PC-9 (cell line): ENCODE data around the gene CFAP70. TPM values are rescaled to one million over a fixed set of nuclear protein-coding genes. Genes with fewer than 3 reads are reported as not detected.
A peak's percentile ranks its signal among the peaks of the same experiment; 100 is the strongest.

Source experiments
- BruUV-seq: library from RNA; stranded (reverse); fragments of 400-500 nt; replicated peaks from 2 replicates; lab custom pipeline; 2021; lab: Mats Ljungman, UMichigan
- CTCF ChIA-PET: fragments of 300-600 bp; sonication (Branson Sonifier 250); formaldehyde crosslinking; loops from one replicate; lab custom pipeline; 2022; ENCODE audit warnings: antibody characterized with exemption; lab: Charles Lee
- POLR2A ChIA-PET: fragments of 300-600 bp; sonication (Branson Sonifier 250); formaldehyde crosslinking; loops from one replicate; lab custom pipeline; 2022; ENCODE audit warnings: antibody characterized with exemption; ENCODE audit not compliant: unreplicated experiment; lab: Charles Lee
- DNase-seq, 2 experiments: peaks; one replicate each; pipeline versions ENCODE4 v3.0.0 to v3.0.0-alpha.2; 2015 to 2022; ENCODE audit warnings: mixed read lengths in 1 of 2
- H2AFZ ChIP-seq: fragments of 200-600 bp; sonication (generic); 2 replicates; pipeline ENCODE4 v1.8.1; 2017; ENCODE audit warnings: antibody characterized with exemption
- H3F3A ChIP-seq: fragments of 200-600 bp; sonication (generic); 2 replicates; pipeline ENCODE4 v1.8.1; 2017; ENCODE audit warnings: antibody characterized with exemption, mild to moderate bottlenecking, low read depth; ENCODE audit not compliant: insufficient read depth
- H3K27ac ChIP-seq: fragments of 200-600 bp; sonication (generic); 2 replicates; pipeline ENCODE4 v1.6.1; 2016; ENCODE audit warnings: mixed run types
- H3K27me3 ChIP-seq: fragments of 200-600 bp; sonication (generic); 2 replicates; pipeline ENCODE4 v1.6.1; 2016; ENCODE audit warnings: low read depth, mixed run types; ENCODE audit not compliant: insufficient read depth
- H3K36me3 ChIP-seq: fragments of 200-600 bp; sonication (generic); 2 replicates; pipeline ENCODE4 v1.6.1; 2016; ENCODE audit warnings: low read depth, mixed run types
- H3K4me1 ChIP-seq: fragments of 200-600 bp; sonication (generic); replicated peaks from 2 replicates; pipeline ENCODE4 v1.6.1; 2016; ENCODE audit warnings: mixed run types; ENCODE audit not compliant: insufficient read depth
- H3K4me2 ChIP-seq: fragments of 200-600 bp; sonication (generic); 2 replicates; pipeline ENCODE4 v1.6.1; 2017; ENCODE audit warnings: mixed run types
- H3K4me3 ChIP-seq: fragments of 200-600 bp; sonication (generic); 2 replicates; pipeline ENCODE4 v1.6.1; 2016; ENCODE audit warnings: mixed run types
- H3K79me2 ChIP-seq: fragments of 200-600 bp; sonication (generic); 2 replicates; pipeline ENCODE4 v1.6.1; 2017; ENCODE audit warnings: low read depth, mixed run types
- H3K9me2 ChIP-seq: fragments of 200-600 bp; sonication (generic); 2 replicates; pipeline ENCODE4 v1.8.1; 2017; ENCODE audit warnings: mild to moderate bottlenecking; ENCODE audit not compliant: insufficient read depth
- H3K9me3 ChIP-seq: fragments of 200-600 bp; sonication (generic); 2 replicates; pipeline ENCODE4 v1.8.1; 2016; ENCODE audit warnings: low read depth; ENCODE audit not compliant: insufficient read depth
- H4K20me1 ChIP-seq: fragments of 200-600 bp; sonication (generic); 2 replicates; pipeline ENCODE4 v1.8.1; 2017; ENCODE audit not compliant: insufficient read depth
- CTCF ChIP-seq: fragments of 200-600 bp; sonication (generic); conservative IDR thresholded peaks from 2 replicates; pipeline ENCODE4 v1.6.1; 2017; ENCODE audit warnings: mixed run types, antibody characterized with exemption, mild to moderate bottlenecking, moderate library complexity
- EZH2 ChIP-seq: fragments of 200-600 bp; sonication (generic); IDR thresholded peaks from 2 replicates; pipeline ENCODE4 v1.8.0; 2017; ENCODE audit warnings: antibody characterized with exemption, low read depth
- intact Hi-C: fragments of 100-400 bp; cut with micrococcal nuclease; formaldehyde crosslinking; loops from one replicate; pipeline ENCODE4 v1.10.0; 2022; ENCODE audit not compliant: unreplicated experiment
- total RNA-seq: library from RNA; stranded (reverse); gene quantifications from 2 replicates; pipeline ENCODE4 v1.2.3, GENCODE V29; 2021

Gene CFAP70
- total RNA-seq, 1 experiment from 2014 or later, result 4.1 TPM

GRCh38 chr10:73211106-73211811, 147.4 kb downstream of the CFAP70 start:
- intact Hi-C loops, result no loop called here
- POLR2A ChIA-PET, result no interaction called here
- no peaks in the 10 kb centered on the region for H4K20me1 ChIP-seq
- DNase-seq, result no peak
- H3K27ac ChIP-seq, result no peak overlapping the region
- H3K36me3 ChIP-seq, result 0 out of 2 replicates have a peak, but pooled peaks cover 4% of the 10 kb centered on the region
- H3K4me3 ChIP-seq, result no peak overlapping the region
- no peaks in the 10 kb centered on the region for H3K27me3 ChIP-seq
- no peaks in the 10 kb centered on the region for H3K79me2 ChIP-seq
- peaks cover 3% of the 10 kb centered on the region; the same call in 1 of the 2 replicates for H3F3A ChIP-seq
- BruUV-seq, result no TSS peak
- no peak overlapping the region for H2AFZ ChIP-seq
- CTCF ChIA-PET, result no interaction called here
- TF ChIP-seq CTCF, result no peak
- TF ChIP-seq EZH2, result no peak
- no peaks in the 10 kb centered on the region for H3K4me1 ChIP-seq
- no peaks in the 10 kb centered on the region for H3K9me2 ChIP-seq
- no peak overlapping the region for H3K4me2 ChIP-seq
- H3K9me3 ChIP-seq, result no peaks in the 10 kb centered on the region; the same call in 1 of the 2 replicates

DNA sequence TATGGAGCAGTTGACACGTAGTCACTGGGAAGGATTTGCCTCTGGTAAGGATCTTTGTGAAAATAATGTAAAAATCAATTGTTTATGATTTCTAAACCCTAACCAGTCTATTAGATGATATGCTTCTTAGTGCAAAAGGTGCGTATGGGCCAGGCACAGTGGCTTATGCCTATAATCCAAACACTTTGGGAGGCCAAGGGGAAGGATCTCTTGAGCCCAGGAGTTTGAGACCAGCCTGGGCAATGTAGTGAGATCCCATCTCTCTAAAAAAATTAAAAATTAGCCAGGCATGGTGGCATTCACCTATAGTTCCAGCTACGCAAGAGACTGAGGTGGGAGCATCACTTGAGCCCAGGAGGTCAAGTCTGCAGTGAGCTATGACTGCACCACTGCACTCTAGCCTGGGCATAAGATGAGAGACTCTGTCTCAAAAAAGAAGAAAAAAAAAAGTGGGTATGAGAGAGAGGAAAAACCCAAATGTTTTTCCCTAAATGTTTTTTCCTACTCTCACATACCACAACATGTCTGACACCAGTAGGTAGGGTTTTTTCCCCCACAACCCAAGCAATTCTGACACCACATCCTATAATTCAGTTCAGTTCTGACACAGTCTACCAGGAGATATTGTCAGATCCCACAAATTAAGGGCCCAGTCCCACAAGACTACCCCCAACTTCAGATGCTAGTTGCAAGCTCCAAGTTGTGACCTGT, 148.1 kb downstream of the CFAP70 start:
- Histone ChIP-seq H3K9me3 (no peaks in the 10 kb centered on the region; the same call in 1 of the 2 replicates), H3K36me3 (0 out of 2 replicates have a peak, but pooled peaks cover 4% of the 10 kb centered on the region), H3K27ac (no peak overlapping the region), H2AFZ (no peak overlapping the region), H3F3A (peaks cover 3% of the 10 kb centered on the region; the same call in 1 of the 2 replicates), H3K27me3 (no peaks in the 10 kb centered on the region), H3K9me2 (no peaks in the 10 kb centered on the region), H3K4me3 (no peak overlapping the region), H3K79me2 (no peaks in the 10 kb centered on the region), H3K4me1 (no peaks in the 10 kb centered on the region), H3K4me2 (no peak overlapping the region), H4K20me1 (no peaks in the 10 kb centered on the region)
- CTCF ChIA-PET, result interaction anchor here (0.7 kb wide), 1 partner anchor 197 kb away, joined by 3 read pairs; no protein-coding TSS in a partner anchor
- no TSS peak for BruUV-seq
- POLR2A ChIA-PET, result interaction anchor here (0.5 to 0.6 kb wide), 2 partner anchors 14 to 376 kb away, joined by 7 to 16 read pairs; no protein-coding TSS in a partner anchor
- DNase-seq, result no peak
- intact Hi-C loops, result no loop called here
- TF ChIP-seq CTCF (no peak), EZH2 (no peak)

GRCh38 chr10:73209705-73210104, 149.0 kb downstream of the CFAP70 start:
- no peaks in the 10 kb centered on the region for H4K20me1 ChIP-seq
- ChIA-PET CTCF (no interaction called here), POLR2A (interaction anchor here (0.5 to 0.6 kb wide), 2 partner anchors 15 to 377 kb away, joined by 7 to 16 read pairs; no protein-coding TSS in a partner anchor)
- H3K36me3 ChIP-seq, result 0 out of 2 replicates have a peak, but pooled peaks cover 4% of the 10 kb centered on the region
- H2AFZ ChIP-seq, result no peak overlapping the region
- no peaks in the 10 kb centered on the region; the same call in 1 of the 2 replicates for H3K9me3 ChIP-seq
- H3K27me3 ChIP-seq, result no peaks in the 10 kb centered on the region
- no peak overlapping the region for H3K27ac ChIP-seq
- H3K9me2 ChIP-seq, result no peaks in the 10 kb centered on the region
- no peak overlapping the region for H3K4me2 ChIP-seq
- H3K79me2 ChIP-seq, result no peaks in the 10 kb centered on the region
- BruUV-seq, result no TSS peak
- no peaks in the 10 kb centered on the region for H3K4me1 ChIP-seq
- DNase-seq, result peak in 1 of 2 experiments; percentile 5
- H3K4me3 ChIP-seq, result no peak overlapping the region
- intact Hi-C loops, result no loop called here
- TF ChIP-seq EZH2 (no peak), CTCF (no peak)
- peaks cover 3% of the 10 kb centered on the region; the same call in 1 of the 2 replicates for H3F3A ChIP-seq
